ENCODE data around the gene BHLHE23.

Gene BHLHE23

GRCh38 chr20:63050406-63050805, 43.6 kb upstream of the BHLHE23 start:
- Histone ChIP-seq H3K27ac (ENCODE audit: low read depth, low read length) (no peak overlapping the region), H2BK120ac (ENCODE audit: insufficient read depth, low read length, poor library complexity) (no peak overlapping the region), H3K14ac (ENCODE audit: low read length) (no peak overlapping the region), H4K91ac (ENCODE audit: low read depth, low read length) (no peak overlapping the region), H3K79me2 (ENCODE audit: control insufficient read depth, insufficient read depth, low read length, poor library complexity) (no peaks in the 10 kb centered on the region), H4K8ac (ENCODE audit: low read depth, low read length) (no peak overlapping the region), H3K9ac (ENCODE audit: low read length) (no peak overlapping the region), H2BK12ac (ENCODE audit: low read length) (no peak overlapping the region), H4K12ac (ENCODE audit: low read depth, low read length) (no peak overlapping the region), H3K4me3 (ENCODE audit: low read depth, low read length) (no peak overlapping the region), H3K18ac (ENCODE audit: low read length) (no peak overlapping the region), H3K4me1 (ENCODE audit: control insufficient read depth in 1 of 2, insufficient read depth in 2 of 2, low read length in 2 of 2) (no peaks in the 10 kb centered on the region), H3K36me3 (ENCODE audit: control insufficient read depth in 1 of 2, insufficient read depth in 2 of 2, low read length in 2 of 2) (no peaks in the 10 kb centered on the region), H2AK5ac (ENCODE audit: low read length) (no peak overlapping the region), H3K4me2 (ENCODE audit: low read length) (no peak overlapping the region), H2AFZ (ENCODE audit: insufficient read depth, low read length, poor library complexity) (no peak overlapping the region), H3K4ac (ENCODE audit: low read depth, low read length) (no peak overlapping the region), H3K9me3 (ENCODE audit: insufficient read depth, low read depth, low read length) (peaks cover 28% of the 10 kb centered on the region), H3K79me1 (ENCODE audit: low read length) (no peaks in the 10 kb centered on the region), H3K27me3 (ENCODE audit: insufficient read depth, low read length) (peaks cover 2% of the 10 kb centered on the region), H3K23ac (ENCODE audit: low read length) (no peak overlapping the region), H2BK5ac (ENCODE audit: low read depth, low read length, poor library complexity) (no peak overlapping the region)
- no CpG with 5 or more reads among the region's 13 CpGs for WGBS (ENCODE audit: extremely low coverage, insufficient coverage, insufficient read length)
- DNase-seq, result no peak

- no peak overlapping the region for H3K18ac ChIP-seq (ENCODE audit: low read length)
- no peaks in the 10 kb centered on the region for H3K36me3 ChIP-seq (ENCODE audit: control insufficient read depth in 1 of 2, insufficient read depth in 2 of 2, low read length in 2 of 2)
- no peak overlapping the region for H2AK5ac ChIP-seq (ENCODE audit: low read length)
- no peak overlapping the region for H3K4ac ChIP-seq (ENCODE audit: low read depth, low read length)
- no peak overlapping the region for H4K8ac ChIP-seq (ENCODE audit: low read depth, low read length)
- no peak overlapping the region for H2AFZ ChIP-seq (ENCODE audit: insufficient read depth, low read length, poor library complexity)
- no peak overlapping the region for H3K23ac ChIP-seq (ENCODE audit: low read length)
- peaks cover 28% of the 10 kb centered on the region for H3K9me3 ChIP-seq (ENCODE audit: insufficient read depth, low read depth, low read length)
- H4K91ac ChIP-seq (ENCODE audit: low read depth, low read length), result no peak overlapping the region
- H3K27me3 ChIP-seq (ENCODE audit: insufficient read depth, low read length), result peaks cover 2% of the 10 kb centered on the region
- no peak overlapping the region for H2BK5ac ChIP-seq (ENCODE audit: low read depth, low read length, poor library complexity)
- no CpG with 5 or more reads among the region's 19 CpGs for WGBS (ENCODE audit: extremely low coverage, insufficient coverage, insufficient read length)
- H4K12ac ChIP-seq (ENCODE audit: low read depth, low read length), result no peak overlapping the region
- no peak overlapping the region for H2BK120ac ChIP-seq (ENCODE audit: insufficient read depth, low read length, poor library complexity)
- H3K4me3 ChIP-seq (ENCODE audit: low read depth, low read length), result no peak overlapping the region
- no peak overlapping the region for H3K4me2 ChIP-seq (ENCODE audit: low read length)
- no peak for DNase-seq
- no peak overlapping the region for H3K14ac ChIP-seq (ENCODE audit: low read length)
- no peak overlapping the region for H3K9ac ChIP-seq (ENCODE audit: low read length)
- no peak overlapping the region for H2BK12ac ChIP-seq (ENCODE audit: low read length)
- no peaks in the 10 kb centered on the region for H3K79me1 ChIP-seq (ENCODE audit: low read length)
- H3K4me1 ChIP-seq (ENCODE audit: control insufficient read depth in 1 of 2, insufficient read depth in 2 of 2, low read length in 2 of 2), result no peaks in the 10 kb centered on the region
- H3K27ac ChIP-seq (ENCODE audit: low read depth, low read length), result no peak overlapping the region
- no peaks in the 10 kb centered on the region for H3K79me2 ChIP-seq (ENCODE audit: control insufficient read depth, insufficient read depth, low read length, poor library complexity)
These were observed 42.9 kb upstream of the BHLHE23 start for GRCh38 chr20:63049561-63050221.

- WGBS (ENCODE audit: extremely low coverage, insufficient coverage, insufficient read length), result no CpG with 5 or more reads among the region's 6 CpGs
- Histone ChIP-seq H3K9ac (ENCODE audit: low read length) (no peak overlapping the region), H3K4me3 (ENCODE audit: low read depth, low read length) (no peak overlapping the region), H3K79me1 (ENCODE audit: low read length) (no peaks in the 10 kb centered on the region), H3K14ac (ENCODE audit: low read length) (no peak overlapping the region), H4K8ac (ENCODE audit: low read depth, low read length) (no peak overlapping the region), H4K12ac (ENCODE audit: low read depth, low read length) (no peak overlapping the region), H2BK12ac (ENCODE audit: low read length) (no peak overlapping the region), H3K4me2 (ENCODE audit: low read length) (no peak overlapping the region), H3K4me1 (ENCODE audit: control insufficient read depth in 1 of 2, insufficient read depth in 2 of 2, low read length in 2 of 2) (no peaks in the 10 kb centered on the region), H2BK120ac (ENCODE audit: insufficient read depth, low read length, poor library complexity) (no peak overlapping the region), H3K79me2 (ENCODE audit: control insufficient read depth, insufficient read depth, low read length, poor library complexity) (no peaks in the 10 kb centered on the region), H3K27ac (ENCODE audit: low read depth, low read length) (no peak overlapping the region), H3K4ac (ENCODE audit: low read depth, low read length) (no peak overlapping the region), H3K9me3 (ENCODE audit: insufficient read depth, low read depth, low read length) (peaks cover 28% of the 10 kb centered on the region), H2BK5ac (ENCODE audit: low read depth, low read length, poor library complexity) (no peak overlapping the region), H3K27me3 (ENCODE audit: insufficient read depth, low read length) (peaks cover 2% of the 10 kb centered on the region), H3K18ac (ENCODE audit: low read length) (no peak overlapping the region), H3K36me3 (ENCODE audit: control insufficient read depth in 1 of 2, insufficient read depth in 2 of 2, low read length in 2 of 2) (no peaks in the 10 kb centered on the region), H2AFZ (ENCODE audit: insufficient read depth, low read length, poor library complexity) (no peak overlapping the region), H4K91ac (ENCODE audit: low read depth, low read length) (no peak overlapping the region), H2AK5ac (ENCODE audit: low read length) (no peak overlapping the region), H3K23ac (ENCODE audit: low read length) (no peak overlapping the region)
- DNase-seq, result no peak
These were observed 42.4 kb upstream of the BHLHE23 start for GRCh38 chr20:63049191-63049518.

GRCh38 chr20:63048516-63049190, 41.9 kb upstream of the BHLHE23 start:
- no peak overlapping the region for H2BK12ac ChIP-seq (ENCODE audit: low read length)
- H3K23ac ChIP-seq (ENCODE audit: low read length), result no peak overlapping the region
- H3K14ac ChIP-seq (ENCODE audit: low read length), result no peak overlapping the region
- H3K18ac ChIP-seq (ENCODE audit: low read length), result no peak overlapping the region
- no peak overlapping the region for H3K27ac ChIP-seq (ENCODE audit: low read depth, low read length)
- H3K9ac ChIP-seq (ENCODE audit: low read length), result no peak overlapping the region
- H3K27me3 ChIP-seq (ENCODE audit: insufficient read depth, low read length), result peaks cover 2% of the 10 kb centered on the region
- H3K79me2 ChIP-seq (ENCODE audit: control insufficient read depth, insufficient read depth, low read length, poor library complexity), result no peaks in the 10 kb centered on the region
- no peak overlapping the region for H3K4me3 ChIP-seq (ENCODE audit: low read depth, low read length)
- no peak overlapping the region for H2AFZ ChIP-seq (ENCODE audit: insufficient read depth, low read length, poor library complexity)
- DNase-seq, result no peak
- no peak overlapping the region for H3K4ac ChIP-seq (ENCODE audit: low read depth, low read length)
- no peaks in the 10 kb centered on the region for H3K36me3 ChIP-seq (ENCODE audit: control insufficient read depth in 1 of 2, insufficient read depth in 2 of 2, low read length in 2 of 2)
- no CpG with 5 or more reads among the region's 12 CpGs for WGBS (ENCODE audit: extremely low coverage, insufficient coverage, insufficient read length)
- H3K79me1 ChIP-seq (ENCODE audit: low read length), result no peaks in the 10 kb centered on the region
- H2BK5ac ChIP-seq (ENCODE audit: low read depth, low read length, poor library complexity), result no peak overlapping the region
- H4K91ac ChIP-seq (ENCODE audit: low read depth, low read length), result no peak overlapping the region
- H3K4me1 ChIP-seq (ENCODE audit: control insufficient read depth in 1 of 2, insufficient read depth in 2 of 2, low read length in 2 of 2), result no peaks in the 10 kb centered on the region
- H2BK120ac ChIP-seq (ENCODE audit: insufficient read depth, low read length, poor library complexity), result no peak overlapping the region
- no peak overlapping the region for H4K12ac ChIP-seq (ENCODE audit: low read depth, low read length)
- no peak overlapping the region for H3K4me2 ChIP-seq (ENCODE audit: low read length)
- no peak overlapping the region for H2AK5ac ChIP-seq (ENCODE audit: low read length)
- no peak overlapping the region for H4K8ac ChIP-seq (ENCODE audit: low read depth, low read length)
- H3K9me3 ChIP-seq (ENCODE audit: insufficient read depth, low read depth, low read length), result peaks cover 28% of the 10 kb centered on the region
